HG03175 (cell line): ENCODE measurements around the gene NSG2.

ENCODE experiments used
- ATAC-seq: cut with Tn5 transposase; IDR thresholded peaks from one replicate; pipeline ENCODE4 v1.9.1; 2021; ENCODE audit warnings: mild to moderate bottlenecking, moderate library complexity; ENCODE audit not compliant: unreplicated experiment

NSG2 gene

GRCh38 chr5:174147551-174147950 is 102.0 kb downstream of the NSG2 start:
- ATAC-seq, result no peak

GRCh38 chr5:174148721-174149120 is 103.2 kb downstream of the NSG2 start:
- ATAC-seq, result no peak

- ATAC-seq, result no peak
These were observed 103.9 kb downstream of the NSG2 start for GRCh38 chr5:174149426-174149825.

GRCh38 chr5:174149989-174150388 is 104.5 kb downstream of the NSG2 start:
- ATAC-seq, result no peak

- ATAC-seq, result no peak
These were observed 106.2 kb downstream of the NSG2 start for GRCh38 chr5:174151599-174152181.

GRCh38 chr5:174154559-174154958 is 109.1 kb downstream of the NSG2 start:
- ATAC-seq, result no peak

- ATAC-seq, result no peak
These were observed 109.8 kb downstream of the NSG2 start for GRCh38 chr5:174155281-174155680.

- ATAC-seq, result no peak
These were observed 110.2 kb downstream of the NSG2 start for GRCh38 chr5:174155706-174156105.

- no peak for ATAC-seq
These were observed 111.5 kb downstream of the NSG2 start for GRCh38 chr5:174157048-174157447.
